ENCODE results near the gene CEP164.

- TF ChIP-seq SPI1 (IDR thresholded peaks at IDR 0.05; ENCODE audit: low read depth, low read length), result no peak
- TF ChIP-seq POLR2A (IDR thresholded peaks at IDR 0.05; ENCODE audit: low read depth, low read length), result no peak
Measured at GRCh38 chr11:117449111-117449693, 121.5 kb downstream of the CEP164 start.

Measured in GM12891 (cell line).